Type B pancreatic cell (in vitro differentiated cells): Measurements from ENCODE around the gene SNRPA1. TPM values are rescaled to one million over a fixed set of nuclear protein-coding genes. Genes with fewer than 3 reads are reported as not detected.

Source experiments
- DNase-seq: peaks from one replicate; pipeline ENCODE4 v3.0.0; 2021; ENCODE audit warnings: mixed read lengths; ENCODE audit not compliant: unreplicated experiment; ENCODE audit errors: extremely low spot score
- H3K27ac Mint-ChIP-seq: 2 replicates; pipeline ENCODE4 v1.8.0; 2021; ENCODE audit warnings: mild to moderate bottlenecking, mixed read lengths
- H3K27me3 Mint-ChIP-seq: 2 replicates; pipeline ENCODE4 v1.8.0; 2021; ENCODE audit warnings: mixed read lengths
- H3K36me3 Mint-ChIP-seq: 2 replicates; pipeline ENCODE4 v1.8.0; 2021; ENCODE audit warnings: mixed read lengths
- H3K4me1 Mint-ChIP-seq: one replicate; pipeline ENCODE4 v1.8.0; 2021; ENCODE audit warnings: mixed read lengths; ENCODE audit not compliant: unreplicated experiment
- H3K4me3 Mint-ChIP-seq: 2 replicates; pipeline ENCODE4 v1.8.0; 2021; ENCODE audit warnings: mild to moderate bottlenecking, mixed read lengths
- H3K9me3 Mint-ChIP-seq: 2 replicates; pipeline ENCODE4 v1.8.0; 2021; ENCODE audit warnings: mixed read lengths
- total RNA-seq: library from RNA; stranded (reverse); gene quantifications from 2 replicates; pipeline ENCODE4 v1.2.1, GENCODE V29; 2021; ENCODE audit warnings: low replicate concordance
- TF ChIP-seq, protein P1 (sequence below): fragments of 200-600 bp; sonication (generic); conservative IDR thresholded peaks from 2 replicates; pipeline ENCODE4 v1.5.0; 2021; ENCODE audit warnings: antibody characterized with exemption, mild to moderate bottlenecking

Gene SNRPA1
- total RNA-seq, 1 donor from 2014 or later: 72.6 TPM

DNA sequence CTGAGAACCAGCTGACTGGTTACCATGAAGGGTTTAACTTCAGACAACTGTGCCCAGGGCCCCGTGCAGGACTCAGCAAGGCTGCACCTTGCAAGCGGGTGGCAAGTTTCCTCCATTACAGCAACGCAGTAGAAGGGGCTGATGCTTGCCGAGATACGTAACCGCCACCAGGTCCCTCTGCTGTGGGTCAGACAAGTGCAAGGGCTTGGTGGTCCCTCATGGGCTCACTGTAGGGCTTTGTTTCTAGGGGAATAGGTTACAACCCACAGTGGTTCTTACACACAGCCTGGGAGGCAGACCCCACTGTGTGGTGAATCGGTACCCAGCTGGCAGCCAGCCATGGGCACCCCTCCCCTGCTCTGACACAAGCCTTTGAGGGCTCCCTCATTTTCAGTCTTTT, 15.5 kb upstream of the SNRPA1 start:
- no peak overlapping the region for H3K27ac Mint-ChIP-seq
- TF ChIP-seq, protein P1, sequence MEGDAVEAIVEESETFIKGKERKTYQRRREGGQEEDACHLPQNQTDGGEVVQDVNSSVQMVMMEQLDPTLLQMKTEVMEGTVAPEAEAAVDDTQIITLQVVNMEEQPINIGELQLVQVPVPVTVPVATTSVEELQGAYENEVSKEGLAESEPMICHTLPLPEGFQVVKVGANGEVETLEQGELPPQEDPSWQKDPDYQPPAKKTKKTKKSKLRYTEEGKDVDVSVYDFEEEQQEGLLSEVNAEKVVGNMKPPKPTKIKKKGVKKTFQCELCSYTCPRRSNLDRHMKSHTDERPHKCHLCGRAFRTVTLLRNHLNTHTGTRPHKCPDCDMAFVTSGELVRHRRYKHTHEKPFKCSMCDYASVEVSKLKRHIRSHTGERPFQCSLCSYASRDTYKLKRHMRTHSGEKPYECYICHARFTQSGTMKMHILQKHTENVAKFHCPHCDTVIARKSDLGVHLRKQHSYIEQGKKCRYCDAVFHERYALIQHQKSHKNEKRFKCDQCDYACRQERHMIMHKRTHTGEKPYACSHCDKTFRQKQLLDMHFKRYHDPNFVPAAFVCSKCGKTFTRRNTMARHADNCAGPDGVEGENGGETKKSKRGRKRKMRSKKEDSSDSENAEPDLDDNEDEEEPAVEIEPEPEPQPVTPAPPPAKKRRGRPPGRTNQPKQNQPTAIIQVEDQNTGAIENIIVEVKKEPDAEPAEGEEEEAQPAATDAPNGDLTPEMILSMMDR: no peak
- DNase-seq: no peak
- H3K36me3 Mint-ChIP-seq: no peaks in the 10 kb centered on the region
- H3K4me1 Mint-ChIP-seq: no peaks in the 10 kb centered on the region
- H3K27me3 Mint-ChIP-seq: no peaks in the 10 kb centered on the region
- no peak overlapping the region for H3K4me3 Mint-ChIP-seq
- H3K9me3 Mint-ChIP-seq: no peaks in the 10 kb centered on the region

DNA sequence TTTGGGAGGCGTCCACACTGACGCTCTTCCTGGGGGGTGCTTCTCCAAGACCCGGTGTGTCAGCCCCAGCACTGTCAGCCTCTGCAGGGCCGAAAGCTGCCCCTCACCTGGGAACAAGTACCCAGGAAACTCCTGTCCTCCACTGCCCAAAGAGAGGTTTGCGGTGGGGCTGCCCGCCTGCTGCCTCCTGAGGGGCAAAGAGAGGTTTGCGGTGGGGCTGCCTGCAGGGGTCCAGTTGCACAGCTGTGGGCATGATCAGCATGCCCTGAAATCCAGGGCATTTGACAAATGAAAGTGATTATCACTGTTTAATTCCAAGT, 15.1 kb upstream of the SNRPA1 start:
- TF ChIP-seq, protein P1: no peak

DNA sequence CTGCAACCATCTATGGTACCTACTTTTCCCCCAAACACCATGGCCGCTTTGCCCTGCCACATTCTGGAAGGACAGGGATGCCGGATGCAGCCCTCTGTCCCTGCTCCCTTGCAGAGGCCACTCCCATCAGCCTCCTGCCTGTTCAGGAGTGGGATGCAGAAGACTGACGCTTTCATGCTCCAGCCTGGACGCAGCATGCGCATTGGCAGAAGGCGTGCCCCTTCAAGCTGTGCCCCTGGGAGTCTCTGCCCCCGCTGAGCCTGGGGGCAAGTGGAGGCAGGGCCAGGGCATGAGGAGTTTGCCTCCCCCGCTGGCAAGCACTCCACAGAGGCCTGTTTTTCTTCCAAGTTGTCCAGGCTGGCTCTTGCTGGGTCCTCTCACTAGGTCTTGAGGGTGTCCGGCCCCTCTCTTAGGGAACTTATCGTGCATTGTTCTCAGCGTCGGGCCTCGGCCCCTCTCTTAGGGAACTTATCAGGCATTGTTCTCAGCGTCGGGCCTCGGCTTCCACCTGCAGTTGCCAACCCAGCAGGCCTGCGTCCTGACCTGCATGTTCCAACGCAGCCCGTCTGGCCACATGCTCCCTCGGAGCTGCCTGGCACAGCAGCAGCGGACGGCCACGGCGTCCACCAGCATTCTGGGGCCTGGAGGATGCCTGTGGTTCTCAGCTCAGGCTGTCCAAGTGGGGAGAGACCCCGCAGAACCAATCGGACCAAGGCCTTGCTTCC, 14.6 kb upstream of the SNRPA1 start:
- TF ChIP-seq, protein P1: no peak
- H3K36me3 Mint-ChIP-seq: no peaks in the 10 kb centered on the region
- H3K4me3 Mint-ChIP-seq: no peak overlapping the region
- no peak overlapping the region for H3K27ac Mint-ChIP-seq
- H3K4me1 Mint-ChIP-seq: no peaks in the 10 kb centered on the region
- DNase-seq: no peak
- no peaks in the 10 kb centered on the region for H3K9me3 Mint-ChIP-seq
- H3K27me3 Mint-ChIP-seq: no peaks in the 10 kb centered on the region

More for the DNA sequence above, 15.1 kb upstream of the SNRPA1 start:
- Mint-ChIP-seq H3K9me3 (no peaks in the 10 kb centered on the region), H3K4me1 (no peaks in the 10 kb centered on the region), H3K27me3 (no peaks in the 10 kb centered on the region), H3K27ac (no peak overlapping the region), H3K36me3 (no peaks in the 10 kb centered on the region), H3K4me3 (no peak overlapping the region)
- DNase-seq: no peak

DNA sequence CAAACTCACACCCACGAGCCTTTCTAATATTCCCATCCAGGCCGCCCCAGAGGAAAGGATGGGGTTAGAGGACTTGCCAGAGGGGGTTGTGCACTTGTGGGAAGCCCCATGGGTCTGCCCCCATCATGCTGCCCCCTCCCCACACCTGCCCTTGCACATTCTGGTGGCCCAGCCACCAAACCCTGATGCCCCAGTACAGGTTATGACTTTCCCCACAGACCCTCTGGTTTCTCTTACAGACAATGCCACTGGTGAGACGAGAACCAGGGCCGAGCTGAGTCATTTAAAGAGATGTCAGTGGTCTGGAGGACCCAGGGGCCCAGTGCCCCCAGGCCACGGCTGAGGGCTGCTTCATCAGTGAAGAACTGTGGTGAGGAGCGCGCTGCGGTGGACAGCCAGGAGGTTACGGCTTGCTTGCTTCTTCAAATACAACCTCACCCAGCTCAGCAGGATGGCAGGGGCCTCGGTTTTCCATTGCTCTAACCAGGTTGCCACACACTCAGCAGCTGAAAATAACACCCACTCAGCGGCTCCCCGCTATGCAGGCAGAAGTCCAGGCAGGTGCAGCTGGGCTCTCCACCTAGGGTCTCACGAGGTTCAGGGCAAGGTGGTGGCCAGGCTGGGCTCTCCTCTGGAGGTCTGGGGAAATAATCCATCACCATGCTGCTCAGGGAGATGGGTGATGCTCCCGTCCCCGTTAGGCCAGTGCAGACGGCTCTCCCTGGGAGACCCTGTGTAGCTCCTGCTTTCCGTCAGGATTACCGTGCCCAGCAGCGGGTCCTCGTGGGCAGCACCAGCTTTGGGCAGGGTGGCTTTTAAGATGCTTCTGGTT, 13.8 kb upstream of the SNRPA1 start:
- DNase-seq: no peak
- no peaks in the 10 kb centered on the region for H3K27me3 Mint-ChIP-seq
- H3K36me3 Mint-ChIP-seq: no peaks in the 10 kb centered on the region
- no peak overlapping the region for H3K27ac Mint-ChIP-seq
- H3K4me1 Mint-ChIP-seq: no peaks in the 10 kb centered on the region
- TF ChIP-seq, protein P1: no peak
- no peak overlapping the region for H3K4me3 Mint-ChIP-seq
- H3K9me3 Mint-ChIP-seq: no peaks in the 10 kb centered on the region

DNA sequence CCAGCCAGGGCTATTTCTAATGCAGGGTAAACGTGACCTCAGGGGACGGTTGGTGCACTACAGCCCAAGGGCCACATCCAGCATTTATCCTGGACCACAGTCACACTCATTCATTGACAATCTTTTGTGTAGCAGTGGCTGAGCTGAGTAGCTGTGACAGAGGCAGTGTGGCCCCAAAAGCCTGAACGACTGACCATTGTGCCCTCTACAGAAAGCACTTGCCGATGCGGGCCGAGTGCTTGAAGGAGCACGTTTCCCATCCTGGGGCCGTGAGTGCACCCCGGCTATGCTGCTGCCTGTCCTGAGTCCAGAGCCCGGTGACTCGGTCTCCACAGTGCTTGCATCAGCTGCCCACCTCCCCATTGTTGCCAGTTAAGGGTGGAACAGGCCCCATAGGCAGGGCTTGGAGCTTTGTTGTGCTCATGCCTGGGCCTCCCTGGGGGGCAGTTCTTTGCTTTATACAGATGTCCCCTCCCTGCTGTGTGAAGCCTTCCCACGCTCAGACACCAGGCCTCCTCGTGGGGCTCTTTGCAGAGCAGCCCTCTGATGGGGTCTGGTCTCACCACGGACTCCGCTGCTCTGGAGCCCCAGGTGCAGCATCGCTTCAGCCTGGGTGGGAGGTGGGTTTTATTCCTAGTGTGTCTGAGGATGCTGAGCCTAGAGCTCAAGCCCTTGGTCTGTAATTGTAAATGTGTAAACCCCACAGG, 13.0 kb upstream of the SNRPA1 start:
- TF ChIP-seq, protein P1: no peak
- DNase-seq: no peak
- Mint-ChIP-seq H3K27ac (no peak overlapping the region), H3K4me3 (no peak overlapping the region), H3K36me3 (no peaks in the 10 kb centered on the region), H3K4me1 (no peaks in the 10 kb centered on the region), H3K27me3 (no peaks in the 10 kb centered on the region), H3K9me3 (no peaks in the 10 kb centered on the region)
